MM.1S (cell line): ENCODE data around the gene BCR.

Experiments
- DNase-seq: peaks from one replicate; pipeline ENCODE4 v3.0.0-alpha.2; 2015
- H2AFZ ChIP-seq: fragments of 300-600 bp; sonication (generic); 2 replicates; pipeline ENCODE4 v1.6.0; 2016; ENCODE audit warnings: antibody characterized with exemption, low read length
- H3F3A ChIP-seq: fragments of 300-600 bp; sonication (generic); 2 replicates; pipeline ENCODE4 v1.6.1; 2016; ENCODE audit warnings: mild to moderate bottlenecking, antibody characterized with exemption, low read length, moderate library complexity, mixed read lengths; ENCODE audit not compliant: insufficient read depth
- H3K27ac ChIP-seq: fragments of 300-600 bp; sonication (generic); 2 replicates; pipeline ENCODE4 v1.5.1; 2016; ENCODE audit warnings: mild to moderate bottlenecking, low read length
- H3K27me3 ChIP-seq: fragments of 300-600 bp; sonication (generic); replicated peaks from 2 replicates; pipeline ENCODE4 v1.6.0; 2016; ENCODE audit warnings: low read length; ENCODE audit not compliant: insufficient read depth
- H3K36me3 ChIP-seq: fragments of 300-600 bp; sonication (generic); replicated peaks from 2 replicates; pipeline ENCODE4 v1.6.1; 2016; ENCODE audit warnings: mild to moderate bottlenecking, low read length, mixed read lengths; ENCODE audit not compliant: insufficient read depth
- H3K4me1 ChIP-seq: fragments of 300-600 bp; sonication (generic); 2 replicates; pipeline ENCODE4 v1.6.1; 2016; ENCODE audit warnings: low read length, mixed read lengths
- H3K4me2 ChIP-seq: fragments of 300-600 bp; sonication (generic); 2 replicates; pipeline ENCODE4 v1.6.0; 2016; ENCODE audit warnings: low read depth, low read length
- H3K4me3 ChIP-seq: fragments of 300-600 bp; sonication (generic); 2 replicates; pipeline ENCODE4 v1.5.1; 2016; ENCODE audit warnings: low read length, mixed read lengths
- H3K79me2 ChIP-seq: fragments of 300-600 bp; sonication (generic); 2 replicates; pipeline ENCODE4 v1.6.1; 2016; ENCODE audit warnings: mixed run types, low read length, mixed read lengths
- H3K9ac ChIP-seq: fragments of 300-600 bp; sonication (generic); 2 replicates; pipeline ENCODE4 v1.6.1; 2016; ENCODE audit warnings: low read length, mixed read lengths
- H3K9me2 ChIP-seq: fragments of 300-600 bp; sonication (generic); replicated peaks from 2 replicates; pipeline ENCODE4 v1.6.1; 2016; ENCODE audit warnings: mild to moderate bottlenecking, low read length, mixed read lengths; ENCODE audit not compliant: insufficient read depth
- H3K9me3 ChIP-seq: fragments of 300-600 bp; sonication (generic); replicated peaks from 2 replicates; pipeline ENCODE4 v1.6.1; 2016; ENCODE audit warnings: mild to moderate bottlenecking, low read length, mixed read lengths; ENCODE audit not compliant: insufficient read depth
- H4K20me1 ChIP-seq: fragments of 300-600 bp; sonication (generic); 2 replicates; pipeline ENCODE4 v1.6.1; 2016; ENCODE audit warnings: mild to moderate bottlenecking, low read length, moderate library complexity, mixed read lengths; ENCODE audit not compliant: insufficient read depth
- EZH2 ChIP-seq: fragments of 300-600 bp; sonication (generic); optimal IDR thresholded peaks from 2 replicates; pipeline ENCODE3; 2017; ENCODE audit warnings: low read depth, mild to moderate bottlenecking, antibody characterized with exemption, low read length, mixed read lengths
- EZH2phosphoT487 ChIP-seq: fragments of 300-600 bp; sonication (generic); IDR thresholded peaks from 2 replicates; pipeline ENCODE4 v1.6.1; 2018; ENCODE audit warnings: antibody characterized with exemption, low read length
- TF ChIP-seq, protein P1 (sequence below): fragments of 300-600 bp; sonication (generic); IDR thresholded peaks from 2 replicates; pipeline ENCODE4 v1.5.1; 2016; ENCODE audit warnings: antibody characterized with exemption, low read length, mixed read lengths

Gene BCR

DNA sequence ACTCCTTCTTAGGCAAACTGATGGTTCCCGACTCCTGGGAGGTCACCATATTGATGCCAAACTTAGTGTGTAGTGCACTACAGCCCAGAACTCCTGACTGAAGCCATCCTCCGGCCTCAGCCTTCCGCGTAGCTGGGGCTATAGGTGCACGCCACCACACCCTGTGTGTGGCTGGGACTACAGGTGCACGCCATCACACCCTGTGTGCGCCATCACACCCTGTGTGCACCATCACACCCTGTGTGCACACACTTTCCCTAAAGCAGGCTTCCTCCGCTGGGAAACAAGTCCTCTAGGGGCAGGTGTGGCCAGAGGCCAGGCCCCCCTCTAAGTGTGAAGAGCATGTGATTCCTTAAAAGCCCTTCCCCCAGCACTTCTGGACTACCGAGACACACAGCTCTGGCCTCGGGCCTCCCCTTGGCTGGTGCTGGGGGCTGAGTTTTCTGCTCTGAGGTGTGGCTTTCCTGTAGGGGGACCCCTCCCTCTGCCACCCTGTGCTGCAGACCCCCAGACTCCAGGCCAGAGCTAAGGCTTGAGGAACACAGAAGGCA is 81.7 kb downstream of the BCR start:
- Histone ChIP-seq H4K20me1 (peaks cover 9% of the 10 kb centered on the region; the same call in 1 of the 2 replicates), H3K9ac (no peak overlapping the region), H3K4me2 (no peak overlapping the region), H3F3A (no peaks in the 10 kb centered on the region), H3K9me2 (no peaks in the 10 kb centered on the region), H3K27me3 (no peaks in the 10 kb centered on the region), H3K4me3 (no peak overlapping the region), H3K27ac (no peak overlapping the region), H3K36me3 (no peaks in the 10 kb centered on the region), H3K9me3 (no peaks in the 10 kb centered on the region), H2AFZ (no peak overlapping the region), H3K79me2 (peaks cover 84% of the 10 kb centered on the region), H3K4me1 (no peaks in the 10 kb centered on the region)
- DNase-seq, result no peak
- TF ChIP-seq, protein P1, sequence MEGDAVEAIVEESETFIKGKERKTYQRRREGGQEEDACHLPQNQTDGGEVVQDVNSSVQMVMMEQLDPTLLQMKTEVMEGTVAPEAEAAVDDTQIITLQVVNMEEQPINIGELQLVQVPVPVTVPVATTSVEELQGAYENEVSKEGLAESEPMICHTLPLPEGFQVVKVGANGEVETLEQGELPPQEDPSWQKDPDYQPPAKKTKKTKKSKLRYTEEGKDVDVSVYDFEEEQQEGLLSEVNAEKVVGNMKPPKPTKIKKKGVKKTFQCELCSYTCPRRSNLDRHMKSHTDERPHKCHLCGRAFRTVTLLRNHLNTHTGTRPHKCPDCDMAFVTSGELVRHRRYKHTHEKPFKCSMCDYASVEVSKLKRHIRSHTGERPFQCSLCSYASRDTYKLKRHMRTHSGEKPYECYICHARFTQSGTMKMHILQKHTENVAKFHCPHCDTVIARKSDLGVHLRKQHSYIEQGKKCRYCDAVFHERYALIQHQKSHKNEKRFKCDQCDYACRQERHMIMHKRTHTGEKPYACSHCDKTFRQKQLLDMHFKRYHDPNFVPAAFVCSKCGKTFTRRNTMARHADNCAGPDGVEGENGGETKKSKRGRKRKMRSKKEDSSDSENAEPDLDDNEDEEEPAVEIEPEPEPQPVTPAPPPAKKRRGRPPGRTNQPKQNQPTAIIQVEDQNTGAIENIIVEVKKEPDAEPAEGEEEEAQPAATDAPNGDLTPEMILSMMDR, result no peak
- TF ChIP-seq EZH2, result no peak

DNA sequence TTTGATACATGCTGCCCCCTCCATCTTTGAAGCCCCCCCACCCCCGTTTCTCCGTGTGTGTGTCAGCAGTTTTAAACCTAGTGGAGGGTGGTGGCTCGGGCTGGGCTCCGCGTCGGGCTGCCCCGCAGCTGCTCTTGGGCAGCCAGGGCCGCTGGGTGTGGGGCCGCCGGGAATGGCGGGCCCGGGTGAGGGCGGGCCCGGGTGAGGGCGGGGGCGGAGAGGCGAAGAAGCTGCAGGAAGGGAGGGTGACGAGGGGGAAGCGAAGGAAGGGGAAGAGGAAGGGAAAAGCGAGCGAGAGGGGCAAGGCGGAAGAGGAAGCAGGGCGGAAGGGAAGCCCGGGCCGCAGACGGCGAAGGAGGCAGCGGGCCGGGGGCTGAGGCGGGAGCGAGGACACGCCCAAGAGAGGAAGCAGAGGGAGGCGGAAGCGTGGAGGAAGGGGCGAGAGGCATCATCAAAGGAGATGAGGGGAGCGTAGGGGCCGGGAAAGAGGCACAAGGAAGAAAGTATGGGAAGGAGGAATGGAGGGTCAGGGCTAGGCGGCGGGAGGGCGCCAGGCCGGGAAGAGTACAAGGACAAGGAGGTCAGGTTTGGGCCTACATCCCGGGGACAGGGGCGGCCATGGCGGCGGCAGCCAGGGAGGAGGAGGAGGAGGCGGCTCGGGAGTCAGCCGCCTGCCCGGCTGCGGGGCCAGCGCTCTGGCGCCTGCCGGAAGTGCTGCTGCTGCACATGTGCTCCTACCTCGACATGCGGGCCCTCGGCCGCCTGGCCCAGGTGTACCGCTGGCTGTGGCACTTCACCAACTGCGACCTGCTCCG is 82.4 kb downstream of the BCR start:
- H3K9ac ChIP-seq, result no peak overlapping the region
- no peaks in the 10 kb centered on the region for H3K4me1 ChIP-seq
- H3K36me3 ChIP-seq, result no peaks in the 10 kb centered on the region
- H3K79me2 ChIP-seq, result peaks cover 83% of the 10 kb centered on the region
- no peak overlapping the region for H2AFZ ChIP-seq
- H3K4me2 ChIP-seq, result no peak overlapping the region
- H3F3A ChIP-seq, result no peaks in the 10 kb centered on the region
- peaks cover 8% of the 10 kb centered on the region; the same call in 1 of the 2 replicates for H4K20me1 ChIP-seq
- DNase-seq, result no peak
- no peaks in the 10 kb centered on the region for H3K9me3 ChIP-seq
- no peak for TF ChIP-seq EZH2phosphoT487
- TF ChIP-seq, protein P1, result no peak
- TF ChIP-seq EZH2, result no peak
- no peaks in the 10 kb centered on the region for H3K27me3 ChIP-seq
- H3K4me3 ChIP-seq, result no peak overlapping the region
- H3K9me2 ChIP-seq, result no peaks in the 10 kb centered on the region
- H3K27ac ChIP-seq, result no peak overlapping the region

GRCh38 chr22:23263651-23264555 is 83.6 kb downstream of the BCR start:
- no peaks in the 10 kb centered on the region for H3K4me1 ChIP-seq
- H3K9ac ChIP-seq, result no peak overlapping the region
- TF ChIP-seq EZH2phosphoT487 (no peak), EZH2 (no peak)
- TF ChIP-seq, protein P1, result no peak
- no peak for DNase-seq
- H3K4me3 ChIP-seq, result no peak overlapping the region
- no peak overlapping the region for H3K4me2 ChIP-seq
- no peaks in the 10 kb centered on the region for H3K27me3 ChIP-seq
- no peaks in the 10 kb centered on the region for H3K9me3 ChIP-seq
- H3K9me2 ChIP-seq, result no peaks in the 10 kb centered on the region
- H3F3A ChIP-seq, result no peaks in the 10 kb centered on the region
- peaks cover 72% of the 10 kb centered on the region for H3K79me2 ChIP-seq
- no peaks in the 10 kb centered on the region for H3K36me3 ChIP-seq
- no peak overlapping the region for H2AFZ ChIP-seq
- no peaks in the 10 kb centered on the region for H4K20me1 ChIP-seq
- no peak overlapping the region for H3K27ac ChIP-seq
